Measurements from ENCODE around the gene IMMT.
"Not testable (repeated sequence)": the region's sequence is repeated elsewhere in the genome, so short reads cannot be mapped to it uniquely, and the experiment has no call there.

The IMMT gene

GRCh38 chr2:86195055-86195807, at the start of gene IMMT:
IMMT (minus strand) TSS chr2:86195462; CDS start chr2:86195382, 80 bp downstream.
- peak; percentile 98 for DNase-seq

- DNase-seq: not testable (repeated sequence)
These were observed 49.5 kb upstream of the IMMT start for GRCh38 chr2:86244781-86245180.

- DNase-seq: no peak
These were observed 48.9 kb upstream of the IMMT start for GRCh38 chr2:86243950-86244733.

GRCh38 chr2:86243272-86243671, 48.0 kb upstream of the IMMT start:
- no peak for DNase-seq

- no peak for DNase-seq
These were observed 46.3 kb upstream of the IMMT start for GRCh38 chr2:86241611-86242010.

- no peak for DNase-seq
These were observed 45.0 kb upstream of the IMMT start for GRCh38 chr2:86240251-86240650.

GRCh38 chr2:86239745-86240144, 44.5 kb upstream of the IMMT start:
- DNase-seq: no peak

GRCh38 chr2:86239326-86239725, 44.1 kb upstream of the IMMT start:
- no peak for DNase-seq

GRCh38 chr2:86238354-86238753, 43.1 kb upstream of the IMMT start:
- DNase-seq: peak; percentile 67

GRCh38 chr2:86237172-86237571, 41.9 kb upstream of the IMMT start:
- no peak for DNase-seq

- no peak for DNase-seq
These were observed 40.1 kb upstream of the IMMT start for GRCh38 chr2:86235196-86235980.

GRCh38 chr2:86234563-86235131, 39.4 kb upstream of the IMMT start:
- DNase-seq: no peak

- no peak for DNase-seq
These were observed 38.2 kb upstream of the IMMT start for GRCh38 chr2:86233436-86233835.

GRCh38 chr2:86232910-86233309, 37.6 kb upstream of the IMMT start:
- DNase-seq: no peak

- DNase-seq: no peak
These were observed 37.1 kb upstream of the IMMT start for GRCh38 chr2:86232373-86232784.

- no peak for DNase-seq
These were observed 36.6 kb upstream of the IMMT start for GRCh38 chr2:86231680-86232372.

GRCh38 chr2:86230961-86231360, 35.7 kb upstream of the IMMT start:
- DNase-seq: no peak

- no peak for DNase-seq
These were observed 34.0 kb upstream of the IMMT start for GRCh38 chr2:86229221-86229620.

GRCh38 chr2:86228574-86228973, 33.3 kb upstream of the IMMT start:
- not testable (repeated sequence) for DNase-seq

GRCh38 chr2:86227685-86228084, 32.4 kb upstream of the IMMT start:
- no peak for DNase-seq

GRCh38 chr2:86226636-86227520, 31.6 kb upstream of the IMMT start:
- no peak for DNase-seq
